Activated naive CD4-positive, alpha-beta T cell treated with anti-CD3 and anti-CD28 coated beads for 36 hours (primary cell): ENCODE results near the gene ZFP1. TPM values are rescaled to one million over a fixed set of nuclear protein-coding genes. Genes with fewer than 3 reads are reported as not detected.
"Not testable (repeated sequence)": the region's sequence is repeated elsewhere in the genome, so short reads cannot be mapped to it uniquely, and the experiment has no call there.

Experiments used
- CTCF ChIA-PET: fragments of 350-600 bp; sonication (Branson Sonifier 250); formaldehyde crosslinking; loops from one replicate; lab custom pipeline; 2021; ENCODE audit warnings: antibody characterized with exemption; lab: Charles Lee
- DNase-seq: peaks from one replicate; pipeline ENCODE4 v3.0.0-alpha.2; 2020
- H3K27ac Mint-ChIP-seq: one replicate; pipeline ENCODE4 v1.8.0; 2021; ENCODE audit warnings: mild to moderate bottlenecking, mixed read lengths
- H3K27me3 Mint-ChIP-seq: one replicate; pipeline ENCODE4 v1.8.0; 2021; ENCODE audit warnings: low read depth, mixed read lengths
- H3K36me3 Mint-ChIP-seq: one replicate; pipeline ENCODE4 v1.8.0; 2021; ENCODE audit warnings: low read depth, mixed read lengths
- H3K4me1 Mint-ChIP-seq: one replicate; pipeline ENCODE4 v1.8.0; 2021; ENCODE audit warnings: low read depth, mixed read lengths
- H3K4me3 Mint-ChIP-seq: one replicate; pipeline ENCODE4 v1.8.0; 2021; ENCODE audit warnings: mild to moderate bottlenecking, moderate library complexity, mixed read lengths
- H3K9me3 Mint-ChIP-seq: one replicate; pipeline ENCODE4 v1.8.0; 2021; ENCODE audit warnings: mixed read lengths
- intact Hi-C: fragments of 100-400 bp; cut with micrococcal nuclease; formaldehyde crosslinking; loops from one replicate; pipeline ENCODE4 v1.15.1; 2023
- total RNA-seq, 2 experiments: library from RNA; stranded (reverse); gene quantifications; one replicate each; pipeline ENCODE4 v1.2.3, GENCODE V29; 2021

The ZFP1 gene
- total RNA-seq, 2 experiments from 2014 or later: 20.2 to 20.9 TPM

GRCh38 chr16:75208861-75209505 is 60.7 kb downstream of the ZFP1 start:
- intact Hi-C loops: no loop called here
- no peak overlapping the region for H3K27ac Mint-ChIP-seq
- no peak for DNase-seq
- no peaks in the 10 kb centered on the region for H3K4me1 Mint-ChIP-seq
- no peaks in the 10 kb centered on the region for H3K36me3 Mint-ChIP-seq
- H3K27me3 Mint-ChIP-seq: no peaks in the 10 kb centered on the region
- H3K4me3 Mint-ChIP-seq: no peak overlapping the region
- no peaks in the 10 kb centered on the region for H3K9me3 Mint-ChIP-seq
- CTCF ChIA-PET: interaction anchor here (2.3 to 2.6 kb wide), 2 partner anchors 10 to 25 kb away, joined by 10 to 17 read pairs; no protein-coding TSS in a partner anchor

GRCh38 chr16:75209514-75209913 is 61.2 kb downstream of the ZFP1 start:
- intact Hi-C loops, H3K36me3 Mint-ChIP-seq, H3K9me3 Mint-ChIP-seq, H3K4me3 Mint-ChIP-seq, H3K27ac Mint-ChIP-seq, H3K27me3 Mint-ChIP-seq, H3K4me1 Mint-ChIP-seq, DNase-seq: not testable (repeated sequence)
- CTCF ChIA-PET: interaction anchor here (2.3 to 2.6 kb wide), 2 partner anchors 10 to 24 kb away, joined by 10 to 17 read pairs; no protein-coding TSS in a partner anchor

GRCh38 chr16:75209944-75210343 is 61.6 kb downstream of the ZFP1 start:
- Mint-ChIP-seq H3K4me1 (no peaks in the 10 kb centered on the region), H3K27ac (no peak overlapping the region), H3K36me3 (no peaks in the 10 kb centered on the region), H3K4me3 (no peak overlapping the region), H3K27me3 (no peaks in the 10 kb centered on the region), H3K9me3 (no peaks in the 10 kb centered on the region)
- DNase-seq: no peak
- CTCF ChIA-PET: interaction anchor here (2.3 to 2.6 kb wide), 2 partner anchors 11 to 24 kb away, joined by 10 to 17 read pairs; no protein-coding TSS in a partner anchor
- intact Hi-C loops: no loop called here

- H3K4me3 Mint-ChIP-seq, H3K4me1 Mint-ChIP-seq, H3K36me3 Mint-ChIP-seq, intact Hi-C loops, CTCF ChIA-PET, H3K27ac Mint-ChIP-seq, H3K9me3 Mint-ChIP-seq, H3K27me3 Mint-ChIP-seq, DNase-seq: not testable (repeated sequence)
These were observed 63.0 kb downstream of the ZFP1 start for GRCh38 chr16:75211286-75211685.

GRCh38 chr16:75216127-75216526 is 67.8 kb downstream of the ZFP1 start:
- Mint-ChIP-seq H3K27me3 (no peaks in the 10 kb centered on the region), H3K4me1 (peaks cover 20% of the 10 kb centered on the region), H3K27ac (no peak overlapping the region), H3K9me3 (no peaks in the 10 kb centered on the region), H3K4me3 (no peak overlapping the region), H3K36me3 (no peaks in the 10 kb centered on the region)
- no peak for DNase-seq
- CTCF ChIA-PET: interaction anchor here (0.6 to 1.5 kb wide), 6 partner anchors 15 to 175 kb away, joined by 3 to 5 read pairs (median 4); no protein-coding TSS in a partner anchor
- intact Hi-C loops: no loop called here

- no peaks in the 10 kb centered on the region for H3K36me3 Mint-ChIP-seq
- no peaks in the 10 kb centered on the region for H3K27me3 Mint-ChIP-seq
- H3K4me3 Mint-ChIP-seq: no peak overlapping the region
- no peaks in the 10 kb centered on the region for H3K9me3 Mint-ChIP-seq
- intact Hi-C loops: no loop called here
- CTCF ChIA-PET: interaction anchor here (1.2 to 1.5 kb wide), 4 partner anchors 15 to 18 kb away, joined by 3 to 5 read pairs (median 4); no protein-coding TSS in a partner anchor
- H3K4me1 Mint-ChIP-seq: peaks cover 20% of the 10 kb centered on the region
- DNase-seq: no peak
- no peak overlapping the region for H3K27ac Mint-ChIP-seq
These were observed 68.3 kb downstream of the ZFP1 start for GRCh38 chr16:75216576-75216975.

GRCh38 chr16:75217389-75217851 is 69.1 kb downstream of the ZFP1 start:
- H3K4me1 Mint-ChIP-seq: peaks cover 20% of the 10 kb centered on the region
- H3K9me3 Mint-ChIP-seq: no peaks in the 10 kb centered on the region
- no peak overlapping the region for H3K4me3 Mint-ChIP-seq
- H3K36me3 Mint-ChIP-seq: no peaks in the 10 kb centered on the region
- DNase-seq: no peak
- intact Hi-C loops: no loop called here
- H3K27ac Mint-ChIP-seq: no peak overlapping the region
- no peaks in the 10 kb centered on the region for H3K27me3 Mint-ChIP-seq
- CTCF ChIA-PET: interaction anchor here (0.9 to 1.5 kb wide), 5 partner anchors 15 to 18 kb away, joined by 3 to 5 read pairs (median 4); no protein-coding TSS in a partner anchor

- intact Hi-C loops: loop anchor here (2.0 kb wide), 1 partner anchor 20 kb away; no protein-coding TSS in a partner anchor
- Mint-ChIP-seq H3K36me3 (no peaks in the 10 kb centered on the region), H3K4me3 (peak within 1 kb of the TSS; percentile 19), H3K27me3 (no peaks in the 10 kb centered on the region), H3K4me1 (peaks cover 20% of the 10 kb centered on the region), H3K27ac (peak within 1 kb of the TSS; percentile 74), H3K9me3 (no peaks in the 10 kb centered on the region)
- CTCF ChIA-PET: interaction anchor here (0.9 to 1.1 kb wide), 3 partner anchors 14 to 19 kb away, joined by 3 to 5 read pairs (median 4); no protein-coding TSS in a partner anchor
- peak; percentile 30 for DNase-seq
These were observed 70.1 kb downstream of the ZFP1 start, which contains the start of gene CTRB1 for GRCh38 chr16:75218256-75219076. Gene CTRB1, plus strand, starts transcription at chr16:75218988. Its CDS starts 20 bp downstream, at chr16:75219008.

- no peak overlapping the region for H3K4me3 Mint-ChIP-seq
- intact Hi-C loops: loop anchor here (2.0 kb wide), 1 partner anchor 20 kb away; no protein-coding TSS in a partner anchor
- H3K4me1 Mint-ChIP-seq: peaks cover 20% of the 10 kb centered on the region
- H3K27ac Mint-ChIP-seq: no peak overlapping the region
- H3K27me3 Mint-ChIP-seq: no peaks in the 10 kb centered on the region
- H3K9me3 Mint-ChIP-seq: no peaks in the 10 kb centered on the region
- no peaks in the 10 kb centered on the region for H3K36me3 Mint-ChIP-seq
- DNase-seq: no peak
- CTCF ChIA-PET: interaction anchor here (0.7 to 2.4 kb wide), 5 partner anchors 15 to 221 kb away, joined by 3 to 10 read pairs (median 3); partner anchors contain the start of gene ZNRF1
These were observed 70.8 kb downstream of the ZFP1 start for GRCh38 chr16:75219088-75219487.

GRCh38 chr16:75219838-75220237 is 71.5 kb downstream of the ZFP1 start:
- H3K27me3 Mint-ChIP-seq: no peaks in the 10 kb centered on the region

More at GRCh38 chr16:75219838-75220237, 71.5 kb downstream of the ZFP1 start:
- peak; percentile 54 for DNase-seq
- H3K4me3 Mint-ChIP-seq: peak overlapping the region; percentile 19
- CTCF ChIA-PET: interaction anchor here (0.7 to 2.4 kb wide), 7 partner anchors 14 to 245 kb away, joined by 3 to 13 read pairs (median 3); partner anchors contain the start of genes TMEM170A and ZNRF1
- no peaks in the 10 kb centered on the region for H3K36me3 Mint-ChIP-seq
- H3K27ac Mint-ChIP-seq: peak overlapping the region; percentile 74
- H3K4me1 Mint-ChIP-seq: peaks cover 20% of the 10 kb centered on the region
- no peaks in the 10 kb centered on the region for H3K9me3 Mint-ChIP-seq
- intact Hi-C loops: loop anchor here (2.0 kb wide), 1 partner anchor 21 kb away; no protein-coding TSS in a partner anchor
